T follicular helper cell (primary cell): Measurements from ENCODE around the gene NAA35.
"Not testable (repeated sequence)": the region's sequence is repeated elsewhere in the genome, so short reads cannot be mapped to it uniquely, and the experiment has no call there.

Source experiments
- DNase-seq: peaks from one replicate; pipeline ENCODE4 v3.0.0-alpha.2; 2020; ENCODE audit warnings: low read depth

The NAA35 gene

DNA sequence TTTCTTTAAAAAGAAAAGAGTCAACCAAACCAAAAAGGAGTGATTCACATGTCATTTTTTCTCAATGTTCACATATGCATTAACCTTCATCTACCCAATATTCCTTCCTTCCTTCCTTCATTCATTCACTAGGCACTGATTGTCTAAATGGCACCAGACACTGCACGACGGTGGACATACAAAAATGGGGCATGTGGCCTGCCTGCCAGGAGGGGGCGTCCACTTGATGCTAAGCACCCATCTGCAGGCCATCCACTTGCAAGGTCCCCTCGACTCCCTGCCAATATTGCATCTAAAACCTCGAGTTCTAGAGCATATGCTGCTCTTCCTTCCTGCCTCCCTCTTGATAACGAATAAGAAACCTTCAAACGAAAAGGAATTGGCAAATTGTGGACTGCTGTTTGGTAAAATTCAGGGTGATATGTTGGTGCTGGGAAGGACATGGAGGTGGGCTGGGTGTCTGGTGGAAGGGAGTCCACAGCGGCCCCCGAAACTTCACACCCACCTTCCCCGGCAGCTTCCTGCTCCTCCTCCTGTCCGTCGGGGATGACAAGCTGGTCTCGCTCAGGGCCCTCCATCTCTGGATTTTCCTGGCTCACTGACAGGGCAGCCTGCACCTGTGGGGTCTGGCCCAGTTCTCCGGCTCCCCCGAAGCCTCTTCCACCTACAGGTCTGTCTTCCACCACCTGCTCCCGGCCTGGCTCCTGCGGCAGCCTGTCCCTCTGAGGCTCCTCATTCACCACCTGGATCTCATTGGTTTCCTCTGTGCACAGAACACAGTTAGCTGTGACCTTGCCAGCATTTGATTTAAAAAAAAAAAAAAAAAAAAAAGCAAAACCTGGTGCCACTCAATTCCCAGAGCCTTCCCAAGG is 94.2 kb downstream of the NAA35 start:
- no peak for DNase-seq

DNA sequence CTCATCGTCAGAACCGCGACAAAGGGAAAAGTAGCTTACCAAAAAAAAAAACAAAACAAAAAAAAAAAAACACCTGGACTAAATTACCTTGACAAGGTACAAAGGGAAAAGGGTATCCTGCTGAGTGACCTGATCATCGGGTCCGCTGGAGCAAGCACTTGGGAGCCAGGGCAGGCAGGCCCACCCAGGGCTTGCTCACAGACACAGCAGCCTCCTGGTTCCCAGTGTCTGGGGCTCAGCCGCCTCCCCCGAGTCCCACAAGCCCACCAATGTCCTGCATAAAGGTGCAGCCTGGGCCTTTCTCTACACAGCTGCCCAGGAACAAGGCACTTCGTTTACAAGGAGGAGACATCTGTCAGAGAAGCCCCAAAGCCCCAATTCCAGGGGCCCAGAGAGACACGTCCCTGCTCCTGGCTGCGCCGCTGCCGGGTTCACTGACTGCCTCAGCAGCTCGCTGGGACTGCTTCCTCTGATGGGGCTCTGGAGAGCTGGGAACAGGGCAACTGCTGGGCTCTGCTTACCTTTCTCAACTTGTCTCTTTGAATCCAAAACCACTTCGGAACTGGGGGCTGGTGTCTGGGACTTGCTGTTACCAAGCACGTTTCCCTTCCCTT is 95.0 kb downstream of the NAA35 start:
- DNase-seq = no peak

DNA sequence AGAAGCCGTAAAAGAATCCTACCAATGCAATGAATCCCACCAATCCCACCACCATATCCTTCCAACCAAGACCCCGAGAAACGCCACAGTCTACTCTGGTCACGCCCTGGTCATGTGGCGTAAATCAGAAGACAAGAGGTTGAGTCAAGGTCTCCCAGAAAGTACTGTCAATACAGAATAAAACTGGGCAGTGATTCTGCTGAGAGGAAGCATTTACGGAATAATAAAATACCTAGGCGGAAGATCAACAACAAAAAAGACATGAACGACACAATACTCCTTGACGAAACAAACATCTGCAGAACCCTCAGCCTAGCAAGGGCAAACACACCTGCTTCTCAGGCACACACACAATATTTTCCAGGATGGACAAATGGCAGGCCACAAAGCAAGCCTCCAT is 95.6 kb downstream of the NAA35 start:
- DNase-seq = no peak

GRCh38 chr9:86039991-86040860 is 99.3 kb downstream of the NAA35 start:
- DNase-seq = no peak

- no peak for DNase-seq
These were observed 99.9 kb downstream of the NAA35 start for GRCh38 chr9:86040861-86041155.

GRCh38 chr9:86041311-86041741 is 100.4 kb downstream of the NAA35 start:
- no peak for DNase-seq

- DNase-seq = no peak
These were observed 101.4 kb downstream of the NAA35 start for GRCh38 chr9:86042199-86042978.

- DNase-seq = no peak
These were observed 102.6 kb downstream of the NAA35 start for GRCh38 chr9:86043586-86043985.

DNA sequence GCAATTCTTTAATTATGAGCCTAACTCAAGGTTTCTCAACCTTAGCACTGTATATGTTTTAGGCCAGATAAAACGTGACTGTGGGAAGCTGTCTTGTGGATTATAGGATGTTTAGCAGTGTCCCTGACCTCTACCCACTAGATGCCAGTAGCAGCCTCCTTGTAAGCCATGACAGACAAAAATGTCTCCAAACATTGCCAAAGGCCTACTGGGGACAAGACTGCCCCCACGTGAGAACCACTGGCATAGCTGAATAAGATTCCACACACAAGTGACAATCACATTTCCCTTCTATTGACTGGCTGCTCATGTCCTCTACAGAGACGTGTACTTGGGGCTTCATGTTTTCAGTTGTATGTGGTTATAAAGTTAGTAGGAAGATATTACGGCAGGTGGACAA is 103.1 kb downstream of the NAA35 start:
- DNase-seq = no peak

DNA sequence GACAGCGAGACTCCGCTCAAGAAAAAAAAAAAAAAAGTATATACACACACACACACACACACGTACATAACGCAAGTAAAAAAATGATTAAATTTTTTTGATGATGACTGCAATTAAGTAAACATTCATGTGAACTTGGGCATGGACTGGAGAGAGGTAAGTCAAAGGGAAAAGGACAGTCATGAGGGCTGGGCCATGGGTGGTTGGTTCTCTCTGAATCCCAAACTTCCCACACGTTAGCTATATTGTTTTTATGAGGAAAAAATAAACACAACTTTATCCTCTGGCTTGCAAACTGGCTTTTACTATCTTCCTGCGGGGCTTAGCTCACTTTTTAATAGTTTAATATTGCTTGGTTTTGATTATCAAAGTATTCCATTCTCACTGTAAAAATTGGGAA is 104.7 kb downstream of the NAA35 start:
- DNase-seq = no peak

GRCh38 chr9:86046071-86046636 is 105.2 kb downstream of the NAA35 start:
- no peak for DNase-seq

GRCh38 chr9:86046930-86047341 is 106.0 kb downstream of the NAA35 start:
- no peak for DNase-seq

GRCh38 chr9:86047361-86047760 is 106.4 kb downstream of the NAA35 start:
- no peak for DNase-seq

- not testable (repeated sequence) for DNase-seq
These were observed 107.2 kb downstream of the NAA35 start for GRCh38 chr9:86048018-86048742.

- DNase-seq = no peak
These were observed 111.9 kb downstream of the NAA35 start for GRCh38 chr9:86052556-86053468.

GRCh38 chr9:86054695-86055094 is 113.7 kb downstream of the NAA35 start:
- no peak for DNase-seq

DNA sequence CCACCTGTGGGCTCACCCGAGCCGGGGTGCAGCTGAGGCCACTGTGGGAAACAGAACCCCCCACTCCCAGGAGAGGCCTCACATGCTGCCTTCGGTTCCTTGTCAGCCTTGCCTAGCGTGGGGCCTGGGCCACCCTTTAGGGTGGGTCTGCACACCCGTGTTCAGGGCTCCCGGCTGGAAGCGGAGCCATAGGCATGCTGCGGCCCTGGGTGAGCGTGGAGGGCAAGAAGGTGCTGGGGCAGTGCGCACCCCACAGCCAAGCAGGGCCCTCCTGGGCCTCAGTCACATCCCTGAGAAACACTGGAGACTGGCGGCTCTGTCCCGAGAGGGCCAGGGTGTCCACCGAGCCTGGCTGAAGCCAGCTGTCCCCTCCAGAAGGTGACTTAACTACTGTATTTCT is 116.5 kb downstream of the NAA35 start:
- DNase-seq = no peak

DNA sequence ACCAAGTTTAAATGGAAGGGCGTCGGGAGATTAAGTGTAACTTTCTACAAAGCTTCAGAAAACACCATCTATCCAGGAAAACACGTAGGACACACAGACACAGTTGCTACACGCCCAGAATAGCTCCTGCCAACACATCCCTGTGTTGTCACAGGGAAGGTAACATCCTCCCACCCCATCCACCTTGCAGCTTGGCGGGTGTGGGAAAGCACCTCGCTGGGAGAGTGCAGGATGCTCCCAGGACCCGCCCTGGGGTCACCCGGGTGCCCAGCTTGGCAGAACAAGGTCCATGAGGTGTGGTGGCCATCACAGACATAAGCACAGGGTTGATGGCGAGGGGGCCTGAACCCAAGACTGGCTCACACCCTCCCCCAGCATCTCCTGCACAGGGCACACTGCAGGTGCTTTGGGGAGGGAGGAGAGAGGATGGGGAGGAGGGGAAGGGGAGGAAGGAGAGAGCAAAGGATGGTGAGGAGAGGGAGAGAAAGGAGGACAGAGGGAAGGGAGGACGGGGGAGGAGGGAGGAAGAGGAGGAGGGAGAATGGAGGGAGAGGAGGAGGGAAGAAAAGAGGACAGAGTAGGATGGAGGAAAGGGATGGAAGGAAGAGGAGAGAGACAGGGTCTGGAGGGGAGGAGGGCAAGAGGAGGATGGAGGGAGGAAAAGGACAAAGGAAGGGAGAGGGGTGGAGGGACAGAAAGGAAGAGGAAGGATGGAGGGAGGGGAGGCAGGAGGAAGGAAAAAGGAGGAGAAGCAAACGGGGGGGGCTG is 121.2 kb downstream of the NAA35 start:
- DNase-seq = no peak
